LNCaP clone FGC (cell line): ENCODE results near the gene KLHDC2.
"Not testable (repeated sequence)": the region's sequence is repeated elsewhere in the genome, so short reads cannot be mapped to it uniquely, and the experiment has no call there.

Experiments used
- DNase-seq: peaks from one replicate; pipeline ENCODE4 v3.0.0-alpha.2; 2011; ENCODE audit warnings: low read depth
- H3K4me3 ChIP-seq: 2 replicates; pipeline ENCODE4 v1.5.1; 2011; ENCODE audit warnings: mild to moderate bottlenecking, low read depth, low read length, control low read depth
- TF ChIP-seq, protein P1 (sequence below): IDR thresholded peaks from 2 replicates; pipeline ENCODE4 v1.5.1; 2012; ENCODE audit warnings: mild to moderate bottlenecking; ENCODE audit not compliant: control insufficient read depth, insufficient read depth; ENCODE audit errors: extremely low read depth

The KLHDC2 gene

DNA sequence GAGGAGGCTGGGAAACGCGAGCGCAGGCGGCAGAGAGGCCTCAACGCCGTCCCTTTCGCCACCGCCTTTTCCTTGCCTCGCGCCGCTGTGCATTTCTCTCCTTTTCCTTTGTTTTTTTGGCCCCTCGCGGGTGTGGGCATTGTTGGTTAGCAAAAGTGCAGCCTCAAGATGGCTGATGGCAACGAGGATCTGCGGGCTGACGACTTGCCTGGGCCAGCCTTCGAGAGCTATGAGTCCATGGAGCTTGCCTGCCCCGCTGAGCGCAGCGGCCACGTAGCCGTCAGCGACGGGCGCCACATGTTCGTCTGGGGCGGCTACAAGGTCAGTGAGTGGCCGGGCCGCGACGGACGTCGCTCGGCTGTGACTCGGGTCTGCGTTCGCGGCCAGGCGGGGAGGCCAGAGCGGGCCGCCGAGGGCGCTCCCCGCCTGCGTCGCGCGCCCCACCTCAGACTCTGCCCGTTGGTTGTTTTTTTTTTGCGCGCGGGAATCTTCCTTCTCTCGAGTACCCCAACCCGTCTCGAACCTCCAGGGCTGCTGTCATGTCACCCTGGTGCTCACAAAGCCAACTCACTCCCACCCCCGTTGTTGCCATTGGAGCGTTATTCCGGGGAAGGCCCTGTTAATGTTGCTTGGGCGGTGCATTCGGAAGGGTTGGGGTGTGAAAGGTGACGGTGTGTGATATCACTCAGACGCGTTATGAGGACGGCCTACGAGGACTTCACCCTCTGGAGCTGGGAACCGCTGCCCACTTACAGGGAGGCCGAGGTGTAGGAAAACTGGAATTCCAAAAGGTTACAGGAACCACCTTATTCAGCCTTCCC, 558 bp downstream of the KLHDC2 start:
- H3K4me3 ChIP-seq, result peak overlapping the region; percentile 89
- TF ChIP-seq, protein P1, sequence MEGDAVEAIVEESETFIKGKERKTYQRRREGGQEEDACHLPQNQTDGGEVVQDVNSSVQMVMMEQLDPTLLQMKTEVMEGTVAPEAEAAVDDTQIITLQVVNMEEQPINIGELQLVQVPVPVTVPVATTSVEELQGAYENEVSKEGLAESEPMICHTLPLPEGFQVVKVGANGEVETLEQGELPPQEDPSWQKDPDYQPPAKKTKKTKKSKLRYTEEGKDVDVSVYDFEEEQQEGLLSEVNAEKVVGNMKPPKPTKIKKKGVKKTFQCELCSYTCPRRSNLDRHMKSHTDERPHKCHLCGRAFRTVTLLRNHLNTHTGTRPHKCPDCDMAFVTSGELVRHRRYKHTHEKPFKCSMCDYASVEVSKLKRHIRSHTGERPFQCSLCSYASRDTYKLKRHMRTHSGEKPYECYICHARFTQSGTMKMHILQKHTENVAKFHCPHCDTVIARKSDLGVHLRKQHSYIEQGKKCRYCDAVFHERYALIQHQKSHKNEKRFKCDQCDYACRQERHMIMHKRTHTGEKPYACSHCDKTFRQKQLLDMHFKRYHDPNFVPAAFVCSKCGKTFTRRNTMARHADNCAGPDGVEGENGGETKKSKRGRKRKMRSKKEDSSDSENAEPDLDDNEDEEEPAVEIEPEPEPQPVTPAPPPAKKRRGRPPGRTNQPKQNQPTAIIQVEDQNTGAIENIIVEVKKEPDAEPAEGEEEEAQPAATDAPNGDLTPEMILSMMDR, result no peak
- DNase-seq, result no peak

DNA sequence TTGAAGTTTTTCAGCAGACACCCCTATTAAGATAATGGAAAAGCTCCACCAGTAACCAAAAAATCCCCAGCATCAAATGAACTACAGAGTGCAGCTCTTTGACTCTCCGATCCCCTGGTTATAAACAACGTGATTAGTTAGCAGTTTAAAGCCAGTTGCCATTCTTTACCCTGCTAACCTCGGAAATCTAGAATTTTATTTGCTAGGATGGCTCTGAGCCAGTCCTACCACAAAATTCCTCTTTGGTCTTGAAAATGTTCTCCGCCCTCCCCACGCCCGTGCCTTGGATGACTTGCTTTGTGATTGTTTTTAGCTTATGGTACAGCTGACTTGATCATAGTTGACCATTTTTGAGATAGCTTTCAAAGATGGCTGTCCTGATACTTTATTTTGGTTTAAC, 1.2 kb downstream of the KLHDC2 start:
- DNase-seq, result no peak
- H3K4me3 ChIP-seq, result peak overlapping the region; percentile 89
- TF ChIP-seq, protein P1, result no peak

DNA sequence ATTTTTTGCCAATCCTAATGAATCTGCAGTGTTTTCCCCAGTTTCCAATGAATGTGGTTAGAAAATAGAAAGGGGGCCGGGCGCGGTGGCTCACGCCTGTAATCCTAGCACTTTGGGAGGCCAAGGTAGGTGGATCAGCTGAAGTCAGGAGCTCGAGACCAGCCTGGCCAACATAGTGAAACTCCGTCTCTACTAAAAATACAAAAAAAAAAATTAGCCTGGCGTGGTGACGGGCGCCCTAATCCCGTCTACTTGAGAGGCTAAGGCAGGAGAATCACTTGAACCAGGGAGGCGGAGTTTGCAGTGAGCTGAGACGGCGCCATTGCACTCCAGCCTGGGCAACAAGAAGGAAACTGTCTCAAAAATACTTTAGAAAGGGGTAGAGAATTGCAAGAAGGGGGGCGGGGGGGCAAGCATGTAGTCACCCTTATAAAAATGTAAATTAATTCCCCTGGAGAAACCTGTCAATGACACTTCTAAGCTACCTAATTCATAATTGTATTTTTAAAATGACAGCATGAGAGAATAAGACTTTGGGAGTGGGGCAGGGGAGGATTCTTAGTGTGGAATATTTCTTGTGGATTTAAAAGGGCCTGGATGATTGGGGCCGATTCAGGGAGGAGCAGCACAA, 1.7 kb downstream of the KLHDC2 start:
- TF ChIP-seq, protein P1, result no peak
- no peak for DNase-seq
- H3K4me3 ChIP-seq, result peak overlapping the region; percentile 89

DNA sequence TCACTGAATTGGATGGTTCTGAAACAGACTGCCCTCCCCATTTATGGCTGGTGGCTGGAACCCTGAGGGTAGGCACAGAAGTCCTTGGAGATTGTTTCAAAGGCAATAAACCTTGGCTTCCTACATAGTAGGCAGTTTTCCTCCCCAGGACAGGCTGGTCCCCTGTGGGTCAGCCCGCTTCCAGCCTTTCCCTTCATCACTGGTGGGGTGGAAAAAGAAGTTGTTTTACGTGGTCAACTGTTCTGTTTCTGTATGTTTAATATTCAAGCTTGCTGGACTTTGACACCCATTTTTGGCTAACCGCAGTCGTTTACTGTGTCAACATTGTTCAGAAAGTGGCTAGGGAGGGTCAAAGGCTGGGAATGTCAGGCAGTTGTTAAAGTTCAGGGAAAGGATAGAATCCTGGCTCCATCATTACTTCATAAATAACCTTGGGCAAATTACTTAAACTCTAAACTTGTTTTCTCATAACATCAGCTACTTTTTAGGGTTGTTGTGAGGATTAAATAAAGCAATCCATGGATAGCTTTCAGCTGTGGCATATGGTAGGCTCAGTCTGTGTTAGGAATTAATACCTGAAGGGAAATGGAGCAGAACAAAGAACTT, 2.4 kb downstream of the KLHDC2 start:
- TF ChIP-seq, protein P1, result no peak
- H3K4me3 ChIP-seq, result peak overlapping the region; percentile 12
- no peak for DNase-seq

DNA sequence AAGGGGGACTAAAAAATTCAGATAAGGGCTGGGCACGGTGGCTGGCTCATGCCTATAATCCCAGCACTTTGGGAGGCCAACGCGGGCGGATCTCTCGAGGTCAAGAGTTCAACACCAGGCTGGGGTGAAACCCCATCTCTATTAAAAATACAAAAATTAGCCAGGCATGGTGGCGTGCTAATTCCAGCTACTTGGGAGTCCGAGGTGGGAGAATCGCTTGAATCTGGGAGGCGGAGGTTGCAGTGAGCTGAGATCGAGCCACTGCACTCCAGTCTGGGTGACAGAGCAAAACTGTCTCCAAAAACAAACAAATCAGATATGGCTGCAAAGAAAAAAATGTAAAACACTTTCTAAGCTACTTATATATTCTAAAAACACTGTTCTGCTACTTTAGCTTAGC, 3.7 kb downstream of the KLHDC2 start:
- not testable (repeated sequence) for H3K4me3 ChIP-seq, DNase-seq

DNA sequence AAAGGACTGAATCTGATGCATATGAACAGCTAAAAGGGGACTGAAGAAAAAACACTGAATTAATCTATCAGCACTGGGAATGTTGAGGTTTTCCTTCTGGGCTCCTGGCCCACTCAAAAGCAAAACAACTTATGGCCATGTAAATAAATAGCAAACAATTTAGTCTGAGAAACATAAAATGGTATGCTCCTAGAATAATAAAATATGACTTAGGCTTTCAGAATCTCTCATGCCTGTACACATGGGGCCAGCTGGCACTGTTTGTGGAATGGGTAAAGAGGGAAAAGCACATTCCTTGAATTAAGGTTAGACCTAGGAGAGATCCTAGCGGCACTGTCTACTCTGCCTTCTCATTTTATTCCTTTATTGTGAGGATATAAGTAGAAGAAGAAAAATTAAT, 6.2 kb downstream of the KLHDC2 start:
- no peak overlapping the region for H3K4me3 ChIP-seq
- TF ChIP-seq, protein P1, result no peak
- DNase-seq, result no peak

DNA sequence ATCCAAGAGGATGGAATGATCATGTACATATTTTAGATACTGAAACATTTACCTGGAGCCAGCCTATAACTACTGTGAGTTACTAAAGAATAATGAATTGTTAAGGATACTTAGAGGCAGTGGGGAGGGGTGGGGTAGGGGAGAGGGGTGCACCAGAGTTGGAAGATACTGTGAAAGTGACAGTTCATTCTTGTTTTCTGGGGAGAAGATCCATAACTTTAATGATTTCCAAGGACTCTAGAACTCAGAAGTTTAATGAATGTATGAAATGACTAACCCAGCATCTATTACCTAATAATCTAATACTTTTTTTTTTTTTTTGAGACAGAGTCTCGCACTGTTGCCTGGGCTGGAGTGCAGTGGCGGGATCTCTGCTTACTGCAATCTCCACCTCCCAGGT, 10.5 kb downstream of the KLHDC2 start:
- H3K4me3 ChIP-seq, result no peak overlapping the region
- TF ChIP-seq, protein P1, result no peak
- no peak for DNase-seq

DNA sequence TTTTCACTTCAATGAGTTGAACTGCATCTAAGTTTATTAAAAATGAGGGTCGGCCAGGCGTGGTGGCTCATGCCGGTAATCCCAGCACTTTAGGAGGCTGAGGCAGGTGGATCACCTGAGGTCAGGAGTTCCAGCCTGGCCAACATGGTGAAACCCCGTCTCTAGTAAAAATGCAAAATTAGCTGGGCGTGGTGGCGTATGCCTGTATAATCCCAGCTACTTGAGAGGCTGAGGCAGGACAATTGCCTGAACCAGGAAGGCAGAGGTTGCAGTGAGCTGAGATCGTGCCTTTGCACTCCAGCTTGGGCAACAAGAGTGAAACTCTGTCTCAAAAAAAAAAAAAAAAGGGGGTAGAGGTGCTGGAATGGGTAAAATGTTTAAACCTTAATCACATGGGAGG, 13.1 kb downstream of the KLHDC2 start:
- H3K4me3 ChIP-seq, DNase-seq: not testable (repeated sequence)
